Measurements from ENCODE around the gene EFCAB12. TPM values are rescaled to one million over a fixed set of nuclear protein-coding genes. Genes with fewer than 3 reads are reported as not detected.

Gene EFCAB12
- total and polyA plus RNA-seq, 2 of the 8 experiments (the other 6 are each of a cell fraction or from before 2014, with no cell fraction given), result 0.60 to 0.99 TPM

GRCh38 chr3:129439817-129440617 lies 11.6 kb upstream of the EFCAB12 start, which contains the start of the genes IFT122 and MBD4:
Gene IFT122, plus strand, starts transcription at chr3:129440224. Its CDS starts 107 bp downstream, at chr3:129440331.
Gene MBD4, minus strand, starts transcription at chr3:129439948. Its CDS starts 115 bp downstream, at chr3:129439833.
- Histone ChIP-seq H3K4me1 (replicated peaks in 1 of 4; ENCODE audit: control insufficient read depth in 3 of 4, insufficient read depth in 4 of 4, low read length in 3 of 4) (peaks cover 0 to 8% (median 4%) of the 10 kb centered on the region in 4 experiments; a peak in 5 of 7 replicates), H3K36me3 (ENCODE audit: control insufficient read depth in 2 of 4, insufficient read depth in 4 of 4, low read length in 3 of 4) (peaks cover 3 to 30% (median 18%) of the 10 kb centered on the region in 4 experiments), H2AFZ (ENCODE audit: low read length) (peak within 1 kb of the TSS; percentile 14; the same call in 1 of the 2 replicates), H2BK120ac (replicated peaks; ENCODE audit: low read depth, low read length) (no peak within 1 kb of the TSS), H3K27me3 (replicated peaks in 1 of 4; ENCODE audit: control insufficient read depth in 3 of 4, extremely low read depth in 1 of 4, insufficient read depth in 3 of 4, low read length in 3 of 4) (no peaks in the 10 kb centered on the region), H3K9me3 (ENCODE audit: insufficient read depth in 2 of 2, low read depth in 1 of 2, low read length in 1 of 2) (no peaks in the 10 kb centered on the region), H3K79me2 (ENCODE audit: control insufficient read depth in 1 of 2, insufficient read depth in 2 of 2, low read length in 2 of 2) (peaks cover 0 to 43% of the 10 kb centered on the region in 2 experiments; a peak in 3 of 4 replicates), H3K23me2 (ENCODE audit: low read depth, low read length) (peaks cover 1% of the 10 kb centered on the region; the same call in 1 of the 2 replicates), H3K56ac (replicated peaks; ENCODE audit: insufficient read length, low read depth, low read length) (peak within 1 kb of the TSS; percentile 70), H4K91ac (replicated peaks; ENCODE audit: insufficient read length, low read length) (peak within 1 kb of the TSS; percentile 91), H3K9ac (replicated peaks in 1 of 4; ENCODE audit: extremely low read depth in 1 of 4, low read depth in 3 of 4, low read length in 3 of 4) (peak within 1 kb of the TSS; percentile 68 to 84 (median 71)), H3K23ac (ENCODE audit: insufficient read length) (no peak within 1 kb of the TSS), H3K14ac (ENCODE audit: insufficient read length) (no peak within 1 kb of the TSS), H4K20me1 (replicated peaks in 1 of 2; ENCODE audit: control insufficient read depth in 1 of 2, insufficient read depth in 2 of 2, low read length in 2 of 2) (no peaks in the 10 kb centered on the region), H3K4me3 (ENCODE audit: extremely low read depth in 1 of 4, insufficient read depth in 2 of 4, low read depth in 3 of 4, low read length in 4 of 4) (peak within 1 kb of the TSS; percentile 76 to 95 (median 86)), H4K5ac (ENCODE audit: insufficient read length, low read depth, low read length) (peak within 1 kb of the TSS; percentile 52), H2BK20ac (ENCODE audit: low read length) (no peak within 1 kb of the TSS), H2AK5ac (ENCODE audit: low read depth, low read length) (no peak within 1 kb of the TSS), H3K27ac (ENCODE audit: low read depth, low read length) (peak within 1 kb of the TSS; percentile 68), H3K4ac (replicated peaks; ENCODE audit: insufficient read length, low read depth, low read length) (peak within 1 kb of the TSS; percentile 1), H4K8ac (ENCODE audit: extremely low read depth, insufficient read depth, low read length) (peak within 1 kb of the TSS; percentile 84), H2BK15ac (ENCODE audit: low read length) (no peak within 1 kb of the TSS; the same call in 1 of the 2 replicates), H2BK5ac (ENCODE audit: low read depth, low read length) (peak within 1 kb of the TSS; percentile 84), H3K79me1 (ENCODE audit: low read depth, low read length) (peaks cover 2% of the 10 kb centered on the region; the same call in 1 of the 2 replicates), H2BK12ac (ENCODE audit: low read depth, low read length) (no peak within 1 kb of the TSS), H3K4me2 (ENCODE audit: insufficient read depth in 1 of 2, low read depth in 2 of 2, low read length in 2 of 2) (peak within 1 kb of the TSS; percentile 68 to 72), H3K18ac (ENCODE audit: extremely low read depth, low read length) (peak within 1 kb of the TSS; percentile 85; the same call in 1 of the 2 replicates)
- POLR2A ChIA-PET (ENCODE audit: partially characterized antibody), result interaction anchor here (1.0 to 4.1 kb wide), 10 partner anchors 8 to 187 kb away, joined by 3 to 61 read pairs (median 5); partner anchors contain the start of gene EFCAB12
- CTCF ChIA-PET (ENCODE audit: partially characterized antibody), result interaction anchor here (0.5 to 1.7 kb wide), 7 partner anchors 9 to 402 kb away, joined by 3 to 5 read pairs (median 3); no protein-coding TSS in a partner anchor
- no peak for FAIRE-seq
- DNase-seq (ENCODE audit: low read depth in 1 of 2, low spot score in 2 of 2), result peak; percentile 95 to 98
- WGBS, 2 experiments (ENCODE audit: extremely low coverage in 1 of 2, insufficient coverage in 1 of 2, insufficient read length in 1 of 2, insufficient replicate concordance in 2 of 2, low coverage in 1 of 2, low lambda C conversion rate in 2 of 2, missing lambda C conversion rate in 1 of 2), result 0% methylated on average over 75 of the region's 75 CpGs; no CpG with 5 or more reads in 1 of the 2 experiments
- TF ChIP-seq CREB1 (IDR thresholded peaks at IDR 0.05) (peak; percentile 67), CEBPB (IDR thresholded peaks at IDR 0.05; ENCODE audit: low read depth, low read length) (peak; percentile 99), BACH1 (IDR thresholded peaks at IDR 0.05; ENCODE audit: low read length) (no peak), GABPA (IDR thresholded peaks at IDR 0.05; ENCODE audit: borderline replicate concordance, insufficient read depth, low read length) (no peak), YY1 (IDR thresholded peaks at IDR 0.05; ENCODE audit: low read depth, low read length) (peak; percentile 92), RBBP5 (IDR thresholded peaks at IDR 0.05; ENCODE audit: borderline replicate concordance, low read depth, low read length) (0 out of 2 replicates have a peak, but pooled peaks have one; percentile 20), SP1 (IDR thresholded peaks at IDR 0.05; ENCODE audit: low read depth, low read length) (peak; percentile 88; the same call in 1 of the 2 replicates), ATF3 (IDR thresholded peaks at IDR 0.05; ENCODE audit: insufficient read depth, low read depth, low read length) (peak; percentile 50), HDAC2 (IDR thresholded peaks at IDR 0.05; ENCODE audit: borderline replicate concordance in 1 of 2, low read depth in 2 of 2, low read length in 2 of 2) (peak in 1 of 2 experiments; percentile 75; a peak in 2 of 4 replicates), EGR1 (IDR thresholded peaks at IDR 0.05; ENCODE audit: borderline replicate concordance, low read depth, low read length) (peak; percentile 94; the same call in 1 of the 2 replicates)

Data from H1 (cell line).